NCI-H1092 treated with DMSO at 0.1 percent for 48 hours (cell line): ENCODE data around the gene CMKLR1.

Source experiments
- DNase-seq: peaks from one replicate; lab custom pipeline; 2025; lab: John Stamatoyannopoulos, UW

The CMKLR1 gene

GRCh38 chr12:108316176-108317086 is 22.7 kb downstream of the CMKLR1 start:
- DNase-seq: no peak

DNA sequence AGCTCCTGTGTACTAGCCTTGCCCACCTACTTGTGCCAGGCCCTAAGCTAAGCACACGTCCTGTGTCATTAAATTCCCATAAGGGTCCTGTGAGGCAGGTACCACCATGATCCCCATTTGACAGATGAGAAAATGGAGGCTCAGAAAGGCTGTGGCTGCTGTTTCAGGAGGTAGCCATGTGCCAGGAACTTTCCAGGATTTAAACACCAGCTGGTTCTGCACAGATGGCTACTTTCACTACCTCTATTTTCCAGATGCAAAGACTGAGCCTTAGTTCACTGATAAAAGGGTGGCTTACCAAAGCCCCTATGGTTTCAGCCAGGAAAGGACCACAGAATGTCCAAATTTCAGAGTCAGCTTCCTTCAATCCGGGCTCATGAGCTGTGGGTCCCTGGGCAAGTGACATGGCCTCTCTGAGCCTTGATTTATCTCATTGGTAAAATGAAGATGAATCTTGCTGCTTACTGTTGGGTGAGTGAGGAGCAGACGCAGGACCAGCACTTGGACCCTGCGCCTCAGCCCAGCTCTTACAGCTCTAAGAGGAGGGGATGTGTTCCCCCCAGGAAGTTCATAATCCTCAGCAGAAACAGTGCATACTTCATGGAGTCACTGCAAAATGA is 23.5 kb downstream of the CMKLR1 start:
- no peak for DNase-seq

GRCh38 chr12:108313606-108314351 is 25.3 kb downstream of the CMKLR1 start:
- DNase-seq: no peak

DNA sequence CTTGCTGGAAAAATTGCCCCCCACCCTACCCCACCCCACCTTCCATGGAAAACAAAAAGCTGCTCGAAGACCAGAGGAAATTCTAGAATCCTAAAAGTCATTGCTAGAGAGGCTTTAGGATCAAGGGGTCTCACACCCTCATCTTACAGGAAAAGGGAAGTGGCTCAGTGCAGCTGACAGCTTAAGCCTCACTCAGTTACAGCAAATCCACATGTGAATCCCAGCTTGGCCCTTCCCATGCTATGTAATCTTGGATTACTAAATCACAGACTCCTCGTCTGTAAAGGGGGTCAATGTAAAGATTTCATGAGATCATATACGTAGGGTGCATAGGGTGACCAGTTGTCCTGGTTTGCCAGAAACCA is 25.9 kb downstream of the CMKLR1 start:
- no peak for DNase-seq

DNA sequence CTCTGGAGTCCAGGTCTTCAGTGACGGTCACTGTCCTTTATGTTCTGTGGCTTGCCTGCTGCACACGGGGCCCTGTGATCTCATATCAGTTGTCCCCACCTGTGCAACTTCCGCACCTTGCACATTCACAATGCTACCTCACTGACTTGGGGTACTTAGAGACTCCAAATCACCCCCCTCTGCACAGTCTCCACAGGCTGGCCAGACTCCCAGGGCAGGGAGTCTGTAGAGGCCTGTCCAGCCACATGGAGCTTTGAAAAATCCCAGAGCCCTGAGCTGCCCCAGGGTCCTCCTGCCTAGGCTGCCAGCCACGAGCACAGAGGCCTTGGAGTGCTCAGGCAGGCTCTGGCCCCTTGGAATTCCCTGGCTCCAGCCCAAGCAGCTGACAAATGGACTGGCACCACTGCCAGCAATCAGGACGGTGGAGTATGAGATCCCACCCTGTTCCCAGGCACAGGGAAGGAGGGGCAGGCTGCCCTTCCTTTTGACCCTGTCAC is 26.4 kb downstream of the CMKLR1 start:
- no peak for DNase-seq

DNA sequence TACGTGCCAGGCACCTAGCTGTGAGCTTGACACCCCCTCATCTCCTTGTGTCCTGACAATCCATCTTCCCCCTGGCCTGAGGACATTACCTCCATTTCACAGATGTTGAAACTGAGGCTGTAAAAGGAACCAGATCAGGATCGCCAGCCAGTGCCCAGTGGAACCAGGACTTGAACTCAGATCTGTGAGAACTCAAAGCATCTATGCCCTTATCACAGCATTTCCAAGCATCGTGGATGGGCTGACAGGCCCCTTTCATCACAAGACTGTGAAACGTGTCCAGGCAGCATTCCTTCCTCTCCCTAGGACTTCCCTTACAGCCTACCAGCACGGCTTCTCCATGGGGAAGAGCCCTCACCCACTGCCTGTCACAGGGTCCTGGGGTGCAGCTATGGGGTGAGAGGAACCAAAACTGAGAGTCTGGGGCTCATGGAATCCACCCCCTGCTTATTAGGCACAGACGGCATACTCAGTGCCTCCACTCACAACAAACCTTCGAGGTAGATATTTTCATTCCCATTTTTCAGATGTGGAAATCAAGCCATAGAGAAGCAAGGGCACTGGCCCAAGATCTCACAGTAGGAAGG is 26.9 kb downstream of the CMKLR1 start:
- no peak for DNase-seq

DNA sequence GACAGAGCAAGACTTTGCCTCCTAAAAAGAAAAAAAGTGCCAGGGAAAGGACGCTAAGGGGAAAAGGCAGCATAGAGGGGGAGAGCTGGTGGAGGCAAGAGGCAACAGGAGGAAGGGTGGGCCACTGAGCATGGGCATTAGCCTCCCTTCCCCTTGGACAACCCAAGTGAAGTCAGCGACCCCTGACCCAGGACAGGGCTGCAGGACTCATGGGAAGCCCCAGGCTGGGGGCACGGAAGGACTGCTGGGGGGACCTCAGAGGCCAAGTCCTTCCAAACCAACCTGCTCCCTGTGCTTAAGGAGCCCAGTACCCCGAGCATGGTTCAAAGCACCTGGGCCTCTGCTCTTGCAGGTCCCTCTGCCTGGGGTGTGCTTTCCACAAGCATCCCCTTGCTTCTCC is 27.5 kb downstream of the CMKLR1 start:
- DNase-seq: no peak

- no peak for DNase-seq
Measured at GRCh38 chr12:108310489-108310888, 28.6 kb downstream of the CMKLR1 start.

DNA sequence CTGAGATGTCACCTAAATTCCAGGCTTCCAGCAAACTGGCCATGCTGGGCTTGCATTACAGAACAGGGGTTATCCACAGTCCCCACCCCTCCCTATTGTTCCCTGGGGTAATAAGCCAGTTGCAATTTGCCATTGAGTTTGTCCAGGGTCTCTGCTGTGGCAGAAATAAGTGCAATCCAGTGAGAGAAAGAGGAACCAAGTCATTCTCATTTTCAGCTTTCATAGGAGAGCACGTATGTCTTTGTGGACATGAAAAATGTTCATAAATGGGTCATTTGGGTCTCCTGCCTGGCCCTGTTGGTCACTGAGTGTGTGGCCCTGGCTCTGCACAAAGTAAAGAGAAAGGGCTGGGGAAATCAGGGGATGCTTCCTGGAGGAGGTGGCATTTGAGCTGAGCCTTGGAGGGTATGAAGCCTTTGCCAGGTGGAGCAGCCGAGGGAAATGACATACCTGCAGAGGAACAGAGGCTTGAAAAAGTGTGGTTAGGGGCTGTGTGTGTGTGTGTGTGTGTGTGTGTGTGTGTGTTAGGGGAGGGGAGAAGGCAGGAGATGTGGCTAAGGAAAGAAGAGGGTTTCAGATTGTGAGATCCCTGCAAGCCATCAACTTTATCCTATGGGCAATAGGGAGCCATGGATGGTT is 29.3 kb downstream of the CMKLR1 start:
- DNase-seq: no peak

- no peak for DNase-seq
Measured at GRCh38 chr12:108308395-108309085, 30.6 kb downstream of the CMKLR1 start.

DNA sequence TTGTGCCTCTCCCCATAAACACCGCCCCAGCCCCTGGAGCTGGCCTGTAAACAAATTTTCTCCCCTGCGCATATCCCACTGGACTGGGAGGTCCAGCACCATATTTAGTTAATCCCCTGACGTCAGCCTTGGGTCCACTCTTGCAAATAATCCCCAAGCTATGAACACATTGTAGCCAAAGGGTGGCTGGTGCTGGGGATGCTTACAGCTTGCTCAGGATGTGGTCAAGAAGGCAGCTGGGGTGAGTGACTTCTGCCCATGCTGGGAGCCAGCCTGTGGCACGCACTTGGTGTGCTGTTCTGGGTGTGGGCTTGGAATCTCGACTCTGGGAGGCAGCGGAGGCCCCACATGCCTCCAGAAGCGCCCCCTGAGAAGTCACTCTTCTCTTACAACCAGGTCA is 32.1 kb downstream of the CMKLR1 start:
- no peak for DNase-seq

- no peak for DNase-seq
Measured at GRCh38 chr12:108306506-108306905, 32.6 kb downstream of the CMKLR1 start.

DNA sequence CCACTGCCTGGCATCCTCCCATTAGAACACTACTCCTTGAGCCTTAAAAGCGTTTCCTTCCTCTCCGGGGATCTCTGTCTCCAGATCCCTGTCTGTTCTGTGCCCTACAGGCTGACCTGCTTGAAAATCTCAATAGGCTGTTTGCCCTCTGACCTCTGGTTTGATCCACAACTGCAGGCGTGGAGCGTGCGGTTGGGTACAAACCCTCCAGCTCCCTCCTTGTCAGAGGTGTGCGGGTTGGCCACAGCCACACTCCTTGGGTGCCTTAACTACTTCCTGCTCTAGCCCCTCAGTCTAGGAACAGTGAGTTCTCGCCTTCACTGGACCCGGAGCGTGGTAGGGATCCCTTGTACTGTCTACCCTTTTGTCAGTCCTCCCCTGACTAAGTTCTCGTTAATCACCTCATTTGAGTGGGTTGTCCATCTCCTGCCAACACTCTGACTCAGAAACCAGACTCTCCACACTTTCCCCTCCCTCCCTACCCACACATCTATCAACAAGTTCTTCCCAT is 33.1 kb downstream of the CMKLR1 start:
- no peak for DNase-seq

- DNase-seq: no peak
Measured at GRCh38 chr12:108305520-108305919, 33.6 kb downstream of the CMKLR1 start.

DNA sequence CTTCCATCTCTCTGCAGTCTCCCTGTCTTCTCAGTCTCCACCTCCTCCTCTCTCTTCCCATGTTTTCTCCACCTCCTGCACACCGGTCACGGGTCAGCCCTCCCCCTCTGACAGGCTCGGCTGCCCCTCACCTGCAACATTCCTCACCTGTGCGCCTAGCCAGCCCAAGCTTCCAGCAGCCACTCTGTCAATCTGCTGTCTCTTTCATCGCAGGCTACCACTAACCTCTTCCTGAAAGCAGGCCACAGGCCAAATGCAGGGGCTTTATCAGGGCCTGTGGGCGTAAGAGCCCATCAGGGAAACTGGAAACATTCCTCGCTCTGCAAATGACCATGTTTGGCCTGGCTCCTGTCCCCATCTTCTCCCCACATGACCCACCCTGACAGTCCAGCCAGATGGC is 34.5 kb downstream of the CMKLR1 start:
- no peak for DNase-seq

DNA sequence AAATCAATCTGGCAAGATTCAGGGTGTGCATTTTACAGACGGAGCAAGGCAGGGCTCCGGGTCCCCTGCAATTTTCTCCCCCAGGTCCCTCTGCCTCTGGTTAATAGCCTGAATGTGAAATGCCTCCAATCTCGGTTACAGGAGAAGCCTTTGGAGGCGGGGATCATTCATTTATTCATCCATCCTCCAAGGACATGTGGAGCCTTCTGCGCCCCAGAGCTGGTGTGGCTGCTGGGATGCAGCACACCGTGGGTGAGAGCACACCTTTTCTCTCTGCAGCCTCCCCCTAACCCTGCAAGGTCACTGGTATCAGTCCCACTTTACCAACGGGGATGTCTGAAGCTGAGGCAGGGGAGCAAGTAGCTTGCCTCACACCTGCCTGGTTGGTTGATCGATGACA is 35.4 kb downstream of the CMKLR1 start:
- no peak for DNase-seq

DNA sequence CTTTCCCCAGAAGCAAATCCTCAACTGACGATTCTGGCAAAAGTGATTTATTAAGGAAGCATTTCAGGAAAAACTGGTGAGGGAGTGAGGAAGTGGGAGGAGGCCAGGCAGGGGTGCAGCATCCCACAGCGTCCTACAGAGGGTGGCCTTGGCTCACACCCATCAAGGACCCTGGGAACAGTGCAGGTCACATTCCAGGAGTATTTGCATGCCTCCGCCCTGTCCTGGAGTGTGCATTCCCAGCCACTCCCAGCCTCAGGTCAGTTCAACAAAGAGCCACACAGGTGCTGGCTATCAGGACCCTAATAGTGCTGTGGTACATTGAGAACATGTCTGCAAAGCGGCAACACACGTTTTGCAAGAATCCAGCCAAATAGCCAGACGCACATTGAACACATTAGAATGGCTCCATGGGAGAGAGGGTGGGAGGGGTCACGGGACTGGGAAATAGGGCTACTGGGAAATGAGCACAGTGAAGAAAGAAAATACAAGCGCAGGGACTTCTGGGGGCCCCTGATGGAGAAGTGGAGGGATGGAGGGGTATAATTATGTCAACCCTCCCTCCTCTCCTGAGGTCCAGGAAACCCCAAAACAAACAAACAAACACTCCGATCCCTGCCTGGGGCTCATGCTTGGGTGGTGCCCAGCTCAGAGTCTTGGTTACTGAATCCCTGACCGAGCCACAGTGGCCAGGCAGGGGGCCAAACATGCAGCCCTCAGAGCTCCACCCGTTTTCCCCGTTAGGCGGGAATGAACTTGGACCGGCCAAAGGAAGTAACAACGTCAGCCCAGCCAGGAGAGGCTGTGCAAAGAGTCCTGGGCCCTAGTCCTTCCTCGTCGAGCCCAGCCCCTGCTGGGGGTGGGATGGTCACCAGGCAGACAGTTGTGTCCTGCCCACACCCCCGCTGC is 36.5 kb downstream of the CMKLR1 start:
- no peak for DNase-seq

- no peak for DNase-seq
Measured at GRCh38 chr12:108302016-108302402, 37.1 kb downstream of the CMKLR1 start.

DNA sequence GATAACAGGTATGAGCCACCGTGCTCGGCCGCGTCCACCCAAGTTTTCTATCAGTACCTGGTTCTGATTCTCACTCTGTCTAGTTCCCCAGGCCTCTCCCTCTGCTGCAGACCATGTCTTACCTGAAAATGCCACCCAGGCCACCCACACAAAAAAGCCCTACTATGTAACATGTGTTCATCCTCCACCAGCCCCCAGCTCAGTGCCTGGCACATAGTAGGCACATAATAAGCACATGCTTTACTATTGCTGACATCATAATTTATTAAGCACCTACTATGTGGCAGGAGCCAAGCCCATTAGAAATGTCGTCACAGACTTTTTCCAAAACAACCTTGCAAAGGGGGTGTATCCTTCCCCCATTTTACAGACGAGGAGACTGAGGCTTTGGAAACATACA is 37.8 kb downstream of the CMKLR1 start:
- no peak for DNase-seq
